HepG2 (cell line): ENCODE results near the gene DOCK9. TPM values are rescaled to one million over a fixed set of nuclear protein-coding genes. Genes with fewer than 3 reads are reported as not detected.

Experiments used
- ATAC-seq: fragments of 200-7000 bp; cut with Tn5 transposase; 3 replicates; pipeline ENCODE4 v1.9.1; 2020; ENCODE audit warnings: mild to moderate bottlenecking, moderate library complexity
- BruUV-seq: library from RNA; stranded (reverse); fragments of 400-500 nt; replicated peaks from 2 replicates; lab custom pipeline; 2021; lab: Mats Ljungman, UMichigan
- CTCF ChIA-PET: fragments of 300-600 bp; formaldehyde crosslinking; extraction: SDS; loops from one replicate; lab custom pipeline; 2021; ENCODE audit warnings: low total read pairs, inconsistent platforms, low intra/inter-chr PET ratio; lab: Yijun Ruan, JAX
- POLR2A ChIA-PET: fragments of 350-600 bp; sonication (Branson Sonifier 250); formaldehyde crosslinking; loops from one replicate; lab custom pipeline; 2020; ENCODE audit warnings: antibody characterized with exemption, inconsistent platforms; lab: Yijun Ruan, JAX
- DNase-seq: peaks from one replicate; pipeline ENCODE4 v3.0.0-alpha.2; 2015; ENCODE audit warnings: low spot score
- FAIRE-seq: peaks from 3 replicates; lab custom pipeline; 2011; peaks lifted over from hg19 to GRCh38; lab: Jason Lieb, UNC
- H2AFZ ChIP-seq: one replicate; pipeline ENCODE4 v1.6.1; 2011; ENCODE audit warnings: low read length, inconsistent platforms
- H3K27ac ChIP-seq: fragments of 300-600 bp; 3 replicates; pipeline ENCODE4 v1.8.0; 2011; ENCODE audit warnings: mixed run types, mild to moderate bottlenecking, mixed read lengths, low read length, inconsistent platforms; ENCODE audit not compliant: insufficient read depth; ENCODE audit errors: extremely low read length
- H3K27me3 ChIP-seq, 2 experiments: fragments of 200-600 bp in 1 of 2; 2 replicates in 1 of 2; 3 replicates in 1 of 2; pipeline versions ENCODE4 v1.6.0 to v1.8.0; 2011; ENCODE audit warnings: low read length in 2 of 2, mild to moderate bottlenecking in 2 of 2, moderate library complexity in 2 of 2, inconsistent platforms in 1 of 2; ENCODE audit not compliant: insufficient read depth in 2 of 2, control insufficient read depth in 1 of 2
- H3K36me3 ChIP-seq, 2 experiments: fragments of 200-600 bp in 1 of 2; replicated peaks in 1 of 2; 2 replicates in 1 of 2; 3 replicates in 1 of 2; pipeline versions ENCODE4 v1.5.1 to v1.8.0; 2011; ENCODE audit warnings: low read length in 2 of 2, inconsistent platforms in 1 of 2; ENCODE audit not compliant: insufficient read depth in 2 of 2, control insufficient read depth in 1 of 2
- H3K4me1 ChIP-seq: 2 replicates; pipeline ENCODE4 v1.5.1; 2012; ENCODE audit warnings: low read length, inconsistent platforms; ENCODE audit not compliant: insufficient read depth
- H3K4me2 ChIP-seq: 2 replicates; pipeline ENCODE4 v1.6.0; 2011; ENCODE audit warnings: low read depth, low read length, inconsistent platforms
- H3K4me3 ChIP-seq, 3 experiments: fragments of 200-600 bp in 1 of 3; sonication (generic), shearing (Covaris generic) in 1 of 3; replicated peaks in 1 of 3; 2 replicates each; pipeline ENCODE4 v1.5.1; 2011 to 2016; ENCODE audit warnings: low read length in 3 of 3, inconsistent platforms in 2 of 3, low read depth in 2 of 3, mild to moderate bottlenecking in 2 of 3, control low read depth in 1 of 3, mixed read lengths in 1 of 3; ENCODE audit not compliant: insufficient read depth in 1 of 3
- H3K79me2 ChIP-seq: one replicate; pipeline ENCODE4 v1.6.1; 2011; ENCODE audit warnings: low read length, inconsistent platforms; ENCODE audit not compliant: insufficient read depth
- H3K9ac ChIP-seq: 2 replicates; pipeline ENCODE4 v1.6.0; 2011; ENCODE audit warnings: mild to moderate bottlenecking, low read depth, low read length, inconsistent platforms; ENCODE audit not compliant: insufficient read depth
- H3K9me3 ChIP-seq: 2 replicates; pipeline ENCODE4 v1.5.1; 2012; ENCODE audit warnings: mild to moderate bottlenecking, low read length
- H4K20me1 ChIP-seq: 2 replicates; pipeline ENCODE4 v1.6.0; 2011; ENCODE audit warnings: inconsistent platforms, mild to moderate bottlenecking, low read length, moderate library complexity; ENCODE audit not compliant: insufficient read depth
- AGO2 ChIP-seq: fragments of 200-400 bp; formaldehyde crosslinking; optimal IDR thresholded peaks from 2 replicates; pipeline ENCODE3; 2017; ENCODE audit warnings: mild to moderate bottlenecking, low read depth, low read length, moderate library complexity
- ARNT ChIP-seq: fragments of 450-650 bp; IDR thresholded peaks from 2 replicates; pipeline ENCODE4 v1.6.1; 2017
- EP300 ChIP-seq, 3 experiments: sonication (generic) in 1 of 3; formaldehyde crosslinking in 1 of 3; IDR thresholded peaks; 2 replicates each; pipeline versions ENCODE4 v1.5.1 to v1.6.1; 2011 to 2020; ENCODE audit warnings: low read depth in 2 of 3, low read length in 2 of 3, borderline replicate concordance in 1 of 3, improper control_type of control experiment in 1 of 3, mild to moderate bottlenecking in 1 of 3, missing genetic modification reagents in 1 of 3, moderate library complexity in 1 of 3
- KAT7 ChIP-seq: IDR thresholded peaks from 2 replicates; pipeline ENCODE4 v1.6.1; 2018; ENCODE audit warnings: borderline replicate concordance, missing compliant biosample characterization
- KMT2A ChIP-seq: sonication (generic); formaldehyde crosslinking; IDR thresholded peaks from 2 replicates; pipeline ENCODE4 v1.4.0; 2020; ENCODE audit warnings: missing genetic modification reagents
- PAF1 ChIP-seq: IDR thresholded peaks from 2 replicates; pipeline ENCODE4 v1.6.1; 2016; ENCODE audit warnings: missing genetic modification reagents, missing compliant biosample characterization
- PHF5A ChIP-seq: IDR thresholded peaks from one replicate; pipeline ENCODE4 v1.6.1; 2018; ENCODE audit warnings: low read depth, missing genetic modification reagents; ENCODE audit not compliant: unreplicated experiment
- REPIN1 ChIP-seq: sonication (generic); formaldehyde crosslinking; IDR thresholded peaks from 2 replicates; pipeline ENCODE4 v1.8.0; 2022; ENCODE audit warnings: missing genetic modification reagents, low read depth, mild to moderate bottlenecking, borderline replicate concordance
- SMYD3 ChIP-seq: sonication (generic); formaldehyde crosslinking; IDR thresholded peaks from 2 replicates; pipeline ENCODE4 v1.8.1; 2023; ENCODE audit warnings: mild to moderate bottlenecking, missing genetic modification reagents
- TBP ChIP-seq: sonication (generic); formaldehyde crosslinking; IDR thresholded peaks from 2 replicates; pipeline ENCODE4 v1.5.0; 2020; ENCODE audit warnings: missing genetic modification reagents
- YY1 ChIP-seq: IDR thresholded peaks from 2 replicates; pipeline ENCODE4 v1.6.1; 2011; ENCODE audit warnings: low read length, low read depth, moderate library complexity, mild to moderate bottlenecking; ENCODE audit not compliant: insufficient read depth, insufficient replicate concordance
- ZBTB7A ChIP-seq: sonication (generic); formaldehyde crosslinking; IDR thresholded peaks from 2 replicates; pipeline ENCODE4 v1.8.0; 2022; ENCODE audit warnings: mild to moderate bottlenecking, missing genetic modification reagents
- ZFP62 ChIP-seq: sonication (generic); formaldehyde crosslinking; IDR thresholded peaks from 2 replicates; pipeline ENCODE4 v1.4.0; 2020; ENCODE audit warnings: missing genetic modification reagents
- ZNF224 ChIP-seq: sonication (generic); formaldehyde crosslinking; IDR thresholded peaks from 2 replicates; pipeline ENCODE4 v1.5.0; 2020; ENCODE audit warnings: mild to moderate bottlenecking, missing genetic modification reagents
- ZNF274 ChIP-seq: sonication (generic); formaldehyde crosslinking; IDR thresholded peaks from 2 replicates; pipeline ENCODE4 v1.5.1; 2020; ENCODE audit warnings: mild to moderate bottlenecking, missing genetic modification reagents
- ZNF501 ChIP-seq: sonication (generic); formaldehyde crosslinking; IDR thresholded peaks from 2 replicates; pipeline ENCODE4 v1.5.1; 2020; ENCODE audit warnings: mild to moderate bottlenecking, moderate library complexity, missing genetic modification reagents
- ZNF660 ChIP-seq: sonication (generic); formaldehyde crosslinking; IDR thresholded peaks from 2 replicates; pipeline ENCODE4 v1.5.1; 2020; ENCODE audit warnings: mild to moderate bottlenecking, low read depth, missing genetic modification reagents, borderline replicate concordance
- ZNF670 ChIP-seq: sonication (generic); formaldehyde crosslinking; IDR thresholded peaks from 2 replicates; pipeline ENCODE4 v1.8.0; 2022; ENCODE audit warnings: mild to moderate bottlenecking, missing genetic modification reagents, borderline replicate concordance
- ZNF746 ChIP-seq: sonication (generic); formaldehyde crosslinking; IDR thresholded peaks from 2 replicates; pipeline ENCODE4 v1.8.0; 2022; ENCODE audit warnings: mild to moderate bottlenecking, missing genetic modification reagents
- WGBS: methylation state at CpG from one replicate; pipeline ENCODE4 v1.1.6; 2017; ENCODE audit warnings: low lambda C conversion rate; 5-methylcytosine and 5-hydroxymethylcytosine counted together
- in situ Hi-C: cut with HindIII; loops from 2 replicates; pipeline ENCODE4 v1.10.0; 2017; ENCODE audit warnings: low pct_unique_long_range_greater_than_20kb; ENCODE audit not compliant: extremely low pct_ligation_motif_present
- intact Hi-C: fragments of 100-400 bp; cut with micrococcal nuclease; formaldehyde crosslinking; loops from one replicate; pipeline ENCODE4 v1.10.0; 2022; ENCODE audit not compliant: unreplicated experiment
- polyA plus RNA-seq, 8 experiments: library from polyadenylated mRNA; depleted of rRNA in 3 of 8; stranded (reverse) in 7 of 8; unstranded in 1 of 8; fragments of >200 nt; fragmentation: Illumina TruSeq in 4 of 8; extraction: Trizol in 4 of 8; gene quantifications; 2 replicates each; pipeline versions ENCODE4 v1.2.1 to v1.2.3, GENCODE V29; 2011 to 2016; ENCODE audit warnings: low read depth in 4 of 8, missing spikeins in 1 of 8, mixed read lengths in 1 of 8; ENCODE audit not compliant: insufficient read depth in 1 of 8
- total RNA-seq, 5 experiments: library from RNA; depleted of rRNA; stranded (reverse); fragments of >200 nt; fragmentation: Illumina TruSeq; extraction: Trizol; gene quantifications; 2 replicates each; pipeline ENCODE4 v1.2.3, GENCODE V29; 2016; ENCODE audit warnings: low read depth in 1 of 5
- TF ChIP-seq, protein P1 (sequence below): sonication (generic); formaldehyde crosslinking; IDR thresholded peaks from 2 replicates; pipeline ENCODE4; 2020; ENCODE audit warnings: missing genetic modification reagents, mild to moderate bottlenecking, borderline replicate concordance
- TF ChIP-seq, protein P2 (sequence below): IDR thresholded peaks from 2 replicates; pipeline ENCODE4 v1.6.1; 2018; ENCODE audit warnings: missing genetic modification reagents

The DOCK9 gene
- total and polyA plus RNA-seq, 2 of the 13 experiments (the other 11 are each of a cell fraction or from before 2014, with no cell fraction given): 0.44 to 0.97 TPM

- TF ChIP-seq, protein P1, sequence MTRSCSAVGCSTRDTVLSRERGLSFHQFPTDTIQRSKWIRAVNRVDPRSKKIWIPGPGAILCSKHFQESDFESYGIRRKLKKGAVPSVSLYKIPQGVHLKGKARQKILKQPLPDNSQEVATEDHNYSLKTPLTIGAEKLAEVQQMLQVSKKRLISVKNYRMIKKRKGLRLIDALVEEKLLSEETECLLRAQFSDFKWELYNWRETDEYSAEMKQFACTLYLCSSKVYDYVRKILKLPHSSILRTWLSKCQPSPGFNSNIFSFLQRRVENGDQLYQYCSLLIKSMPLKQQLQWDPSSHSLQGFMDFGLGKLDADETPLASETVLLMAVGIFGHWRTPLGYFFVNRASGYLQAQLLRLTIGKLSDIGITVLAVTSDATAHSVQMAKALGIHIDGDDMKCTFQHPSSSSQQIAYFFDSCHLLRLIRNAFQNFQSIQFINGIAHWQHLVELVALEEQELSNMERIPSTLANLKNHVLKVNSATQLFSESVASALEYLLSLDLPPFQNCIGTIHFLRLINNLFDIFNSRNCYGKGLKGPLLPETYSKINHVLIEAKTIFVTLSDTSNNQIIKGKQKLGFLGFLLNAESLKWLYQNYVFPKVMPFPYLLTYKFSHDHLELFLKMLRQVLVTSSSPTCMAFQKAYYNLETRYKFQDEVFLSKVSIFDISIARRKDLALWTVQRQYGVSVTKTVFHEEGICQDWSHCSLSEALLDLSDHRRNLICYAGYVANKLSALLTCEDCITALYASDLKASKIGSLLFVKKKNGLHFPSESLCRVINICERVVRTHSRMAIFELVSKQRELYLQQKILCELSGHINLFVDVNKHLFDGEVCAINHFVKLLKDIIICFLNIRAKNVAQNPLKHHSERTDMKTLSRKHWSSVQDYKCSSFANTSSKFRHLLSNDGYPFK (CRISPR knock-in tag): no peak
- TF ChIP-seq, protein P2, sequence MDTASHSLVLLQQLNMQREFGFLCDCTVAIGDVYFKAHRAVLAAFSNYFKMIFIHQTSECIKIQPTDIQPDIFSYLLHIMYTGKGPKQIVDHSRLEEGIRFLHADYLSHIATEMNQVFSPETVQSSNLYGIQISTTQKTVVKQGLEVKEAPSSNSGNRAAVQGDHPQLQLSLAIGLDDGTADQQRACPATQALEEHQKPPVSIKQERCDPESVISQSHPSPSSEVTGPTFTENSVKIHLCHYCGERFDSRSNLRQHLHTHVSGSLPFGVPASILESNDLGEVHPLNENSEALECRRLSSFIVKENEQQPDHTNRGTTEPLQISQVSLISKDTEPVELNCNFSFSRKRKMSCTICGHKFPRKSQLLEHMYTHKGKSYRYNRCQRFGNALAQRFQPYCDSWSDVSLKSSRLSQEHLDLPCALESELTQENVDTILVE (CRISPR knock-in tag): no peak
- no peak for TF ChIP-seq KMT2A (CRISPR knock-in tag)
- TF ChIP-seq ZFP62 (CRISPR knock-in tag): no peak
- no peak for TF ChIP-seq REPIN1 (CRISPR knock-in tag)
- no peak for TF ChIP-seq ZNF501 (CRISPR knock-in tag)
- no peak for TF ChIP-seq SMYD3 (CRISPR knock-in tag)
- TF ChIP-seq YY1: no peak
- no peak for TF ChIP-seq ZNF670 (CRISPR knock-in tag)
- no peak for TF ChIP-seq ZNF274 (CRISPR knock-in tag)
Measured at GRCh38 chr13:98885600-98885999, 92.3 kb downstream of the DOCK9 start (continued).

- H3K4me3 ChIP-seq: no peak overlapping the region
- H4K20me1 ChIP-seq: no peaks in the 10 kb centered on the region
- ChIA-PET CTCF (no interaction called here), POLR2A (no interaction called here)
- H3K27ac ChIP-seq: no peak overlapping the region
- intact Hi-C loops (no loop called here), in situ Hi-C loops (no loop called here)
- H3K9ac ChIP-seq: no peak overlapping the region
- no peaks in the 10 kb centered on the region for H3K9me3 ChIP-seq
- no peaks in the 10 kb centered on the region for H3K4me1 ChIP-seq
- H3K27me3 ChIP-seq: no peaks in the 10 kb centered on the region; a peak in 1 of 5 replicates
- WGBS: 46% methylated on average over 3 of the region's 3 CpGs
- FAIRE-seq: no peak
- BruUV-seq: no TSS peak
- no peak for DNase-seq
- H3K36me3 ChIP-seq: no peaks in the 10 kb centered on the region
- no peak overlapping the region for H2AFZ ChIP-seq
- H3K4me2 ChIP-seq: no peak overlapping the region
- no peaks in the 10 kb centered on the region for H3K79me2 ChIP-seq
- ATAC-seq: no peak
- TF ChIP-seq AGO2 (no peak), ARNT (no peak), EP300 (IDR thresholded peaks at IDR 0.05; ENCODE audit: low read depth in 2 of 2, low read length in 2 of 2) (no peak), EP300 (CRISPR knock-in tag; IDR thresholded peaks at IDR 0.05; ENCODE audit: borderline replicate concordance) (no peak), KAT7 (CRISPR knock-in tag) (no peak), ZNF224 (CRISPR knock-in tag) (no peak), ZBTB7A (CRISPR knock-in tag) (no peak), PAF1 (CRISPR knock-in tag) (no peak), TBP (CRISPR knock-in tag) (no peak), ZNF746 (no peak), ZNF660 (CRISPR knock-in tag) (no peak), PHF5A (CRISPR knock-in tag) (no peak)
Measured at GRCh38 chr13:98883998-98884397, 93.9 kb downstream of the DOCK9 start.
